NOMO-1 (cell line): ENCODE data around the gene CENPP.

Source experiments
- DNase-seq, 2 experiments: peaks; one replicate each; lab custom pipeline; 2025; ENCODE audit not compliant: unreplicated experiment in 2 of 2; lab: John Stamatoyannopoulos, UW

The CENPP gene

GRCh38 chr9:92501671-92502393 is 176.1 kb downstream of the CENPP start:
- no peak for DNase-seq

GRCh38 chr9:92503156-92503555 is 177.4 kb downstream of the CENPP start:
- DNase-seq: no peak

- no peak for DNase-seq
Observed at GRCh38 chr9:92504881-92505280, 179.1 kb downstream of the CENPP start.

GRCh38 chr9:92506184-92506857 is 180.6 kb downstream of the CENPP start:
- DNase-seq: no peak

- DNase-seq: no peak
Observed at GRCh38 chr9:92507005-92507404, 181.3 kb downstream of the CENPP start.

- DNase-seq: no peak
Observed at GRCh38 chr9:92507496-92507895, 181.7 kb downstream of the CENPP start.

GRCh38 chr9:92508018-92508820 is 182.5 kb downstream of the CENPP start:
- no peak for DNase-seq

GRCh38 chr9:92509050-92509449 is 183.3 kb downstream of the CENPP start:
- no peak for DNase-seq

GRCh38 chr9:92510747-92511146 is 185.0 kb downstream of the CENPP start:
- no peak for DNase-seq

GRCh38 chr9:92512622-92513021 is 186.9 kb downstream of the CENPP start:
- DNase-seq: no peak

GRCh38 chr9:92513349-92513748 is 187.6 kb downstream of the CENPP start:
- no peak for DNase-seq

GRCh38 chr9:92514635-92515034 is 188.9 kb downstream of the CENPP start:
- no peak for DNase-seq

- no peak for DNase-seq
Observed at GRCh38 chr9:92516521-92516920, 190.8 kb downstream of the CENPP start.

- DNase-seq: no peak
Observed at GRCh38 chr9:92517046-92517445, 191.3 kb downstream of the CENPP start.

- no peak for DNase-seq
Observed at GRCh38 chr9:92518199-92518598, 192.4 kb downstream of the CENPP start.

GRCh38 chr9:92520837-92521236 is 195.1 kb downstream of the CENPP start:
- no peak for DNase-seq

- DNase-seq: no peak
Observed at GRCh38 chr9:92522983-92523970, 197.5 kb downstream of the CENPP start.

- DNase-seq: no peak
Observed at GRCh38 chr9:92524881-92525280, 199.1 kb downstream of the CENPP start.

- DNase-seq: no peak
Observed at GRCh38 chr9:92525306-92525705, 199.6 kb downstream of the CENPP start.

- DNase-seq: no peak
Observed at GRCh38 chr9:92527291-92527828, 201.6 kb downstream of the CENPP start.
